T-helper 1 cell (primary cell): ENCODE measurements around the gene MN1.

ENCODE experiments used
- DNase-seq, 5 donors: peaks; one replicate each; pipeline ENCODE4 v3.0.0-alpha.2; 2012 to 2020
- total RNA-seq, 4 donors: gene quantifications; one replicate each; lab custom pipeline; 2026; lab: John Stamatoyannopoulos, UW

Gene MN1
- total RNA-seq = 0 to 0.69 (median 0.25) reads per million in 4 donors

DNA sequence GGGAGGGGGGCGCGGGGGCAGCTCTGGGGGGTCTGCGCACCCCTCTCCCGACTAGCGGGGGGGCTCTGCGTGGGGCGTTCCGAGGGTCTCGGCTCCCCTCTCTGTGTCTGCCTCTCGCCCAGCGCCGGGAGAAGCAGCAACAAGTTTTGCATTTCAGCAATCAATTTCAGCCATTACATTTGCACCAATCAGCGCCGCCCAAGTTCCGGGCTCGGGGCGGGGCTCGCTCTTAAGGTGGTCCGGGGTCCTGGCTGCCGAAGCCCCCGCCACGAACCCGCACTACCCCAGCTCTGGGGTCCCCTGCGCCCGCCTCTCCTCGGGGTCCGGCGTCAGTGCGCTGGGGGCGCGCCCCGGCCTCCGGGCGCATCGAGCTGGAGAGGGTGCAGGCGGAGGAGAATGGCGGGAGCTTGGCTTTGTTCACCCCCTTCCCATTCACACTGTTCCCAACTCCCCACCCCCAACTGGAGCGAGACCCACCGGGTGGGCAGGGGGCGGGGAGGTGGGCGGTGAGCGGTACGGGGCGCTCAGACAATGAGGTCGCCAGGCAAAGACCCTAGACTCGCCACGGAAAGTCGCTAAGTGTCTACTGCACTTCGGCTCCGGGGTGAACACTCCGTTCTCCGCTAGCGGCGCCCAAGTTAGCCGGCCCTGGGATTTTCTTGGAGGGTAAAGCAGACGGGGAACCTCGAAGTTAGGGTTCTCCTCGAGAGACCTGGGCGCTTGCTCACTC is at the start of gene MN1:
TSS of gene MN1 (minus strand) at position 141 of the 730 bp plus-strand sequence. CDS start 1,213 bp downstream, outside the sequence.
- DNase-seq = peak in 2 of 5 donors; percentile 34

DNA sequence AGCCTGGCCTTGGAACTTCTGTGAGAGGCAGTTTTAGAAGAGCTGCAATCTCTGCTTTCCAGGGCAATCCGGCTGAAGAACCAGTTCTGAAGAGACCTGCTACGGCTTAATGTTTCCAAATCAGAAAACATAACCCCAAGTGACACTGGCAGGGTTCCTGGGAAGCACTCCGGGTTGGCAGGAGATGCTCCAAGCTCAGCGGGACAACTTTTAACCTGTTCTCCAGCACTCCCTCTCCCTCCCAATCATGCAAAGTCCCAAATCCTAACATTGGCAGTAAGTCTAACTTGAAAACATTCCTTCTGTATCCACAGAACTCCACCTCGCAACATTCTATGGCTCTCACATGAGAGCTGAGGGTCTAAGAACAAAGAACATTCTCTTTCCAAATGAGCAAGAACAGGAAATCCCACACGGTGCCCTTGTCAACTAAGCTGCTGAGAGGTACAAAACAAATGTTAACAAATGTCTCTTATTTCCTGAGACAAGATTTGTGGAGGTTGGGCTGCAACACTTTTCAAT is 48.5 kb upstream of the MN1 start:
- no peak for DNase-seq

DNA sequence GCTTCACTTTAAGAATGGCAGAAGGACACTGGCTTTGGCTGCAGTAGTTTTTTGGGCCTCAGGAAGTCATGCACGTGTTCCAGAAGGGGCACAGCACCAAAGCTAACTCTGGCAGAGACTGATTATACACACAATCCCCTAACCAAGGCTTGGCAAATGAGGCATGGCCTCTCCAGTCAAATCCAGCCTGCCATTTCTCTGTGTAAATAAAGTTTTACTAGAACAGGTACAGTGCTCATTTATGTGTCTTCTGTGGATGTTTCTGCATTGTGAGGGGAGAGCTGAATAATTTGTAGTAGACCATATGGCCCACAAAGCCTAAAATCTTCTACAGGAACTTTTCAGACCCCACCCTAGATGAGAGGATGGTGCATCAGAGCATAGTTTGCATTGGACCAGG is 46.4 kb upstream of the MN1 start:
- no peak for DNase-seq

DNA sequence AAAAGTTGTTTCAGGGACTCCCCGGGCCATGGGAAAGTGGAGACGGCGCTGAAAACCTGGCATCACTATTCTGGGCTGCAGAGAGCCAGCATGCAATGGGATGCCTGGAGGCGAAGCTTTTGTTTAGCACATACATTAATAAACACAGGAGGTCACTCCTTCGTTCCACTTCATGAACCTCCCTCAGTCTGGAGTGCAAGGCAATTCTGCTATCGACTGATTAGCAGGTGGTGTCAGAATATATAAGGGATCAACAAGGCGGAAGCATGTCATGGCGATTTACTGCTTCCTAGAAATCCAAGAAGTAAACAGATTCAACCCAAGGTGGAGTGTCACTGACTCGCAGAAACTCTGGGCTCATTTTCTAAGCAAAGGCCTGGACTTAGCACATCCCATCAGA is 45.4 kb upstream of the MN1 start:
- no peak for DNase-seq

DNA sequence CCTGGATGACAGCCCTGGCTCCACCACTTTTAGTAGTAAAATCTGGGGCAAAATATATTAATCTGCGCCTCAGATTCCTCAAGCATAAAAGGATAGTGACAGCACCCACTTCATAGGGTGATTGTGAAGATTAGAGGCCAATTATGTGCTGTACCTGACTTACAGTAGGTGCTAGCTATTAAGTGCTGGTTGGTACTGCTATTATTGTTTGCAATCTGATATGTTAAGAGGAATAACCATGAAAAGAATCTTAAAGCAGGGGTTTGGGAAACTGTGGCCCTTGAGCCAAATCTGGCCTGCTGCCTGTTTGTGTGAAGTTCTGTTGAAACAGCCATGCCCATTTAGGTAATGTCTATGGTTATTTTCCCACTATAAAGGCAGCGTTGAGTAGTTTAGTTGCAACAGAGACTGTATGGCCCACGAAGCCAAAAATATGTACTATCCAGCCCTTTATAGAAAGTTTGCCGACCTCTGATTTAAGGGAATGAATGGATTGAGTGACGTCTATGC is 44.7 kb upstream of the MN1 start:
- no peak for DNase-seq

DNA sequence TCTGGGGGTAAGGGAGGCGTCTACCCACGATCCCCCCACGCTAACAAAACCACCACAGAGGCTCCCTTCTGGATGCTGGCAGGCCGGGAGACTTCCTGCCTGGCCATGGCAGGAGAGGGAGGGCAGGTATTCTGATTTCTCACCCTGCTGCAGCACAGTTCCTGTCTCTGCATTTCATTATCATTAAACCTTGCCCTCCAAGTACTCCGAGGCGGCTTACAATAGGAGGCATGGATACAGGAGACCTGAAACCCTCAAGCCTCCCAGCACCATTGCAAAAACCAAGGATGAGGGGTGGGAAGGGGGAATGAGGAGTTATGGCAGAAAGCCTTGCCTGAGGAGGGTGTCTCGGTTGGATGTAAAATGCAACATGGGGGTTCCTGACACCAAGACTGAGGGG is 44.1 kb upstream of the MN1 start:
- no peak for DNase-seq

DNA sequence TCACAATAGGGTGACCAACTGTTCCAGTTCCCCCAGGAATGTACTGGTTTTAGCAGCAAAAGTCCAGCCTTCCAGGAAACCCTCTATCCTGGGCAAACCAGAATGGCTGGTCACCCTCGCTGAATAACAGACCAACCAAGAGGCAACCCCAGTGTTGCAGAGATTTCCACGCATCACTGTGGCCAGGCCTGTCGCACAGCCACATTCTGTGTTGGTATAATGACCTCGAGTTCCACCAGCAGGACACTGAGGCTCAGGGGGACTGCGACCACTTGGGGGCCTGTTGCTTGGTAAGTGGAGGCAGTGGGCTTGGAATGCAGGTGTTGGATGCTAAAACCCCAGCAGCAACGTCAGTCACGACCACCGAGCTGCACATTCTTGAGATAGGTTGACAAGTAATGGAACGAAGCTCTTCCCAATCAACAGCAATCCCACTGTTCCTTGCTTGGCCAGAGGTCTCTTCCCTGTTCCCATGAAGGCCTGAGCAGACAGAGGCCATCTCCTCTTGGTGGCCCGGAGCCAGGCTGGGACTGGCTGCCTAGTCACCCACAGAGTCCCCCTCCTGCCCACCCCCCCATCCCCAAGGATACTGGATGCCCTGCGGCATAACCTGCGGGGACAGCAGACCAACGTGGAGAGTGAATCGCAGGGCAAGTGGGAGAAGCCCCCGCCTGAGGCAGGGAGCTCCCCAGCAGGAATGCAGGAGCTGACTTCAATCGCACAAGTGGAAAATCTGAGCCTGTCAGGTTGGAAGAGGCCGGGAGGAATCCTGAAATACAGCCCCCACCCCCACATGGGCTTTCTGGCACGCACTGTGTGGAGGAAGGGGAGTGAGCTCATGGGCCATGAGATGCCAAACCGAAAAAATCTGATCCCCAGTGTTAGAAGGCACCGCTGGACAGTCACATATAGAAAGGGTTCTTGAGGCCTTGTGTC is 43.4 kb upstream of the MN1 start:
- DNase-seq = no peak

DNA sequence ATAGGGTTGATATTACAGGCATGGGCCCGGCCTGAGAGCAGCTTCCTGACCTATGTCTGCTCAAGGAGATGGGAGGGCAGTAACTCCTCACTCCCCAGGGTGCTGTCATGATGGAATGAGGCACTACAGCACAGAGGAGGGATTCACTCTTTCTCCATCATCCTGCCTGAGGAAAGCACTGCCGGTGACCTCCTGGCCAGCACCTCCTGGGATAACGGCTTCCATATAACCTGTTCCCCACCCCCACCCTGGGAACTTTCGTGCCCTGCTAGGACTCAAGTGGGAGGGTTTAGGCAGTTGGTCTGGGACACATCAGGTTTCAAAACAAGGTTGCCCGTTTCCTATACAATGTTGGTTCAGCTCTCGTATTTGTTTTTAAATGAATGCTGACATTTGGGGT is 42.7 kb upstream of the MN1 start:
- DNase-seq = no peak

DNA sequence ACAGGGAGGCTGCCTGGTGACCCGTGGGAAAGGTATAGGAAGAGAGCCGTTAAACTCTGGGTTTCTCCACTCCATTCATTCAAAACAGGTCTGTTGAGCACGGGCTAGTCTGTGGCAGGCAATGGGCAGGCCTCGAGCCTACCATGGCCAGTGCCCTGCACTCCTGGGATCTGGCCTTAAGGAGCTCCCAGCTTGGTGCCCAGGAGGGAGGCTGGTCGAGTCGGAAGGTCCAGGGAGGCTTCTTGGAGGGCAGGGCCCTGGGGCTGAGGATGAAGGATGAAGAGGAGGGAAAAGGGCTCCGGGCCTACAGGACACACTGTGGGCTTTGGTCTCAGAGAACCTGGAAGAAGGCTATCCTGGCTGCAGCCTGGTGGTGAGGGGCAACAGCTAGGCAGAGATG is 41.9 kb upstream of the MN1 start:
- DNase-seq = no peak

DNA sequence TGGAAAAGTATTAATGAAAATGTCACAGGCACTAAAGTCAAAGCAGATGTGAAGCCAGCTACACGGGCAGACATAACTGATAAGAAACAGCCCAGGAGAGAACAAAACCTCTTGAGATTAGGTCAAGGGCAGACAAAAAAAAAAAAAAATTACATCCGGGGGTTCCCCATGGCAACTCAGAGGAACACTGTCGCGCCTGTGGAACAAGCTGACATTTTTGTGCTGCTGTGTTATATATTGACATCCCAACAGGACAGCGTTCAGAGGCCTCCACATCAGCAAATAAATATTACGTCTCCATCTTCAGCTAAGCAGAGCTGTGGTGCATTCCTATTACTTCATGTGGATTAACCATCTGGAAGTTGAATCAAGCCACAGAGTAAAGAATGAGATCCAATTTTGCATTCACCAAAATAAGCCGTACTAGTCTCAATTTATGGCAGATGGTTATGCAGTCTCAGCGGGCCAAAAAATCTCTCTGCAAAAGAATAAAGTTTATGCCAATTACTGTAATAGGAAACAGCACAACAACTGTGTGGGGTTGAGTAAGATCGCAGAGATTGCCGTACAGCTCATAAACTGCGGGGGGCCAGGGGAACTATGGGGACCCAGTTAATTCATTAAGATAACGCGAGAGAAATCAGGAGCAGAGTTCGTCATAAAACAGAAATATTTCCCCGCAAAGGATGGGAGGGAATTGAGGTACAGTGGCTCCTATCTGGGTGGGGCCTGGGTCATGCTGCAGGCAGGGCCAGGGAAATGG is 41.3 kb upstream of the MN1 start:
- DNase-seq = no peak

DNA sequence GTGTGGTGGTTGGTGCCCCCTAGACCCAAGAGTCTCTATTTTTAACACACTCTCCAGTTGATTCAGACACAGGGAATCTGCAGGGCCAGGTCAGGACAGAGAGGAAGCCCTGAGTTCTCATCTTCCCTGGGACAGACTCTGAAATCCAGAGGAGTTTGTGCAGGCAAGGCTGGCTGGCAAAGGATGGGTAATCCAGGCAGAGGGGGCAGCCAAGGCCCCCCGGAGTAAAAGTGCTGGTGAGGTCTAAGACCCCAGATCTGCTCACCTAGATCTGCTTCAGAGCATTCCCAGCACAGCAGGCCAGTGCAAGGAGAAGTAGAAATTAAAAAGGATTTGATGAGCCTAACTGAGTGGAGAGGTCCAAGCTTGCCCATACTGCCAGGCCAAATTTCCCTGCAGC is 40.6 kb upstream of the MN1 start:
- DNase-seq = no peak

DNA sequence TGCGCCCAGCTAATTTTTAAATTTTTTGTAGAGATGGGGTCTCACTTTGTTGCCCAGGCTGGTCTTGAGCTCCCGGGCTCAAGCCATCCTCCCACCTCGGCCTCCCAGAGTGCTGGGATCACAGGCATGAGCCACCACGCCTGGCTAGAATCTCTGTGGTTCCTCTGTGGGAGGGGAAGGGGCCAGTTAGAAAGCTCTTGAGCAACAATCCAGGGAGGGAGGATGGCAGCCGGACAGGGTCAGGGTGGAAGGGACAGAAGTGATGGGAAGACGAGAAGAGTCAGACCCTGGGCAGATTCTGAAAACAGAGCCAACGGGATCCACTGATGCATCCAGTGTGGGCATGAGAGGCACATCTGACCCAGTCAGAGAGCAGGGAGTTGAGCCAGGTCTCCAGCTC is 38.9 kb upstream of the MN1 start:
- DNase-seq = no peak

DNA sequence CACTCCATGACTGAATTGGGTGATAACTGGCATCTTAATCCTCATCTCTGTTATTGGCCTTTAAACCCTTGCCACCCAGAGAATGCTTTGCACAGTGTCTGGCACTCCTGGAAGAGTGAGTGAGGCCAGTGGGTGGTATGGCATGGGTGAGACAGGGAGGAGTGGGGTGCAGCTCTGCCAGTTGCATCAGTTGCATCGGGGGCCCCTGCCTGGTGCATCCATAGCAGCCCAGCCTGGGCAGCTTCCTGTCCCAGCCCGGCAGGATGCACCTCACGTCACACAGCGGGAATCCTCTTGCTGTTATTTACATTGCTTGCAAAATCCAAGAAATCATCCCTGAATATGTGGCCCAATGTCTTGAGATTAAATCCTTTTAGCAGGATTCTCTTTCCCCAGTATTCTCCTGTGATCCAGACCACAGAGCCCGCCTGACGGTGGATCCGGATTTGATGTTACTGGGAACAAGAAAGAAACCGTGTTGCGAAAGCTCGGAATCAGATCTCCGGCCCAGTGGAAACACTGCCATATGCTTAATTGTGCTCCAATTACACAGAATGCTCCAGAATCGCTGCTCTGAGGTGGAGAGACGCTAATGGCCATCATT is 37.6 kb upstream of the MN1 start:
- no peak for DNase-seq

DNA sequence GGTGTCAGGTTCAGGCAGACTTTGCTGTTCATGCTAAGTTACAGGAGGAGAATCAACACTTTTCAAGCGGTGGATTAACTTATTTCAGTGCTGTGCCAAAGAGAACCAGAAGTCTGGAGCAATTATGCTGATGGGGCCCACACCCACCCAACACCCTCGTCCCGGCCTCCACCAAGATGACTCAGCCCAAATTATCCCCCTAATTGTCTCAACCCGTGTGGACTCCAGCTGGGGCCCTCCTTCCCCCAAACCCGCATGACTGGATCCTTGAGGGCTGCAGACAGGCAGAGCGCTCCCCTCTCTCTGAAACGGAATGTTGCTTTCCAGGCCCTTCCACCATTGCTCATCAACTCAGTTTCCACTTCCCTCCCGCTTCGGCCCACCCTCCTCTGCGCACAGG is 34.6 kb upstream of the MN1 start:
- no peak for DNase-seq

DNA sequence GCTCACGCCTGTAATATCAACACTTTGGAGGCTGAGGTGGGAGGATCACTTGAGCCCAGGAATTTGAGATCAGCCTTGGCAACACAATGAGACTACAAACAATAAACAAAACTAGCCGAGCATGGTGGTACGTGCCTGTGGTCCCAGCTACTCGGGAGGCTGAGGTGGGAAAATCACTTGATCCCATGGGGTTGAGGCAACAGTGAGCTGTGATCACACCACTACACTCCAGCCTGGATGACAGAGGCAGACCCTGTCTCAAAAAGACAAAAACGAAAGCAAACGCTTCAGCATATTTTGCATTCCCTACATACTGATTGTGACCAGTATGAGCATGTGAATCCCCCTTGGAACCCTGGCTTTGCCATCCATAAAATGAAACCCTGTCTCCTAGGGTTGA is 33.9 kb upstream of the MN1 start:
- no peak for DNase-seq

DNA sequence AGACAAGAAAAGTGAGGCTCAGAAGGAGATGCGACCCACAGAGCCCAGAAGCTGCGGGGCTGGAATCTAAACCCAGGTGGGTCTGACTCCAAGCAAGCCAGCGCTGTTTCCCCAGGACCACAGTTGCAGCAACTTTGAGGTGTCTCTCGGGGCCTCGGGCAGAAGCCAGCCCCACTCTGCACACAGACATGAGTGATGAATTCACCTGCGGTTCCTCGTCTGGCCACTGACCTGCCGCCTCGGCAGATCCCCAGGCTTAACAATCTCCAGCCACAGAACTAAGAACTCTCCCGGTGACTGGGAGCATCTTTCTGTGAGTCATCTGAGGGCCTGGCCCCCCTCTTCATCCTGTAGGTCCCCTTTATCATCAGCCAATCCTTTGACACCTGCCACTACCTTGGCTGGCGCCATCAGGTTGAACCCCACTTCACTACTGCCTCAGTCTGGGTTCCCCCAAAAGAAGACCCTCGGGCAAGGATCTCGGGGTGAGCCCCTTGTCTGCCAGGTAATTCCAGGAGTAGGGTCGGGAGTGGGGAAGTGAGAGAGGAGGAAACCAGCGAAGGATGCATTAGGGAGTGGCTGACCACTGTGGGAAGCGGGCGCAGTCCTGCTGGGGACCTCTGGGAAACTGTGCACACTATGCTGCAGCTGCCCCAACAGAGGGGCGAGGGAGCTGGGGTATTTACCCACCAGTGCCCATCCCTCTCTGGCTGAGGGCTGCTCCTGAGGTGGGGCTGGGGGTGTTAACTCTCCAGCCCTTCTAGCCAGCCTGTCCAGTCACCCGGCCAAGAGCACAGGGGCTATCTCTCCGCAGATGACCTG is 33.0 kb upstream of the MN1 start:
- DNase-seq = no peak

DNA sequence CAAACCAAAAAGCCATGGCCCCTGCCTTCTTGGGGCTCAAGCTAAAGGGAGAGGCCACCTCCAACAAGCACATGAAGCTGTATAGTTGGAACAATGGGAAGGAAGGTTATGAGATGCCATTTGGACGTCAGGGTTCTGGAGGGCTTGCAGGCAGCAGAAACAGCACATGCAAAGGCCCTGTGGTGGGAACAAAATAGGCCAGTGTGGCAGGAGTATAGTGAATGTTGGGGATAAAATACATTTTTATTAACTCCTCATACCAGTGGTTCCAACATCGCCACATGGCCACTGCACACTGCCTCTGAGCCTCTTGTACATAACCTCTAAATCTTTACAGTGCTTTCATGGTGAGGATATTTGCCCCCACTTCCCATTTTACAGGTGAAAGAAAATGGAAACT is 32.2 kb upstream of the MN1 start:
- no peak for DNase-seq

DNA sequence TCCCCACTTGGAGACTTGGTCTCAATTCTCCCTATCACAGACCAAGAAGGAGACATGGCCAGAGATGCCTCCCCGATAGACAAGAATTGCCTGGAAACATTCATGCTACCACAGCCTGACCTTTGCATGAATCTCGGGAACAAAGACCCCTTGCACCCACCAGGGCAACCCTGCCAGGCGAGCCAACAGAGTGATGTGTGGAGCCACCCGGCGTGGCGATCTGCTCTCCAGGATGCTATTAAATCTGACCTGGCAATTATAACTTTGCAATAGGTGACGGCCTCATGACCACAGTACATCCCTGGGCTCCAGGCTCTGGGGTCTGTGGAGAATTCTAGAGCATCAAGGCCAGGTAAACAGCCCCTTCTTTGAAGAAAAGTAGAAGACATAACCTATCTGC is 31.1 kb upstream of the MN1 start:
- no peak for DNase-seq

DNA sequence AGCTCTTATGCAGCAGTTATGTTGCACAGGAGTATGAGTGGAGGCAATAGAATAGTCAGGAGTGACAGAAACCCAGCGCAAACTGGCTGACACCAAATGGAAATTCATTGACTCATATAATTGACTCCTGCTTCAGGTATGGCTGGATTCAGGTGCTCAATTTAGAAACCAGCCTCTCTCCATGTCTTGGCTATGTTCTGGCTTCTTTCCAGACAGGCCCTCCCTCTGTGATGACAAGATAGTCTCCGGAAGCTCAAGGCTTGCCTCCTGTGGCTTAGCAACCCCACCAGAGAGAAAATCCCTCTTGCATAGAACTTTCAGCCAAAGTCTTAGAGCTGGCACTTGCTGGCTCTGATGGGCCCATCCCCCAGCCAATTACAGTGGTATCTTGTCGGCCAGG is 28.1 kb upstream of the MN1 start:
- no peak for DNase-seq

DNA sequence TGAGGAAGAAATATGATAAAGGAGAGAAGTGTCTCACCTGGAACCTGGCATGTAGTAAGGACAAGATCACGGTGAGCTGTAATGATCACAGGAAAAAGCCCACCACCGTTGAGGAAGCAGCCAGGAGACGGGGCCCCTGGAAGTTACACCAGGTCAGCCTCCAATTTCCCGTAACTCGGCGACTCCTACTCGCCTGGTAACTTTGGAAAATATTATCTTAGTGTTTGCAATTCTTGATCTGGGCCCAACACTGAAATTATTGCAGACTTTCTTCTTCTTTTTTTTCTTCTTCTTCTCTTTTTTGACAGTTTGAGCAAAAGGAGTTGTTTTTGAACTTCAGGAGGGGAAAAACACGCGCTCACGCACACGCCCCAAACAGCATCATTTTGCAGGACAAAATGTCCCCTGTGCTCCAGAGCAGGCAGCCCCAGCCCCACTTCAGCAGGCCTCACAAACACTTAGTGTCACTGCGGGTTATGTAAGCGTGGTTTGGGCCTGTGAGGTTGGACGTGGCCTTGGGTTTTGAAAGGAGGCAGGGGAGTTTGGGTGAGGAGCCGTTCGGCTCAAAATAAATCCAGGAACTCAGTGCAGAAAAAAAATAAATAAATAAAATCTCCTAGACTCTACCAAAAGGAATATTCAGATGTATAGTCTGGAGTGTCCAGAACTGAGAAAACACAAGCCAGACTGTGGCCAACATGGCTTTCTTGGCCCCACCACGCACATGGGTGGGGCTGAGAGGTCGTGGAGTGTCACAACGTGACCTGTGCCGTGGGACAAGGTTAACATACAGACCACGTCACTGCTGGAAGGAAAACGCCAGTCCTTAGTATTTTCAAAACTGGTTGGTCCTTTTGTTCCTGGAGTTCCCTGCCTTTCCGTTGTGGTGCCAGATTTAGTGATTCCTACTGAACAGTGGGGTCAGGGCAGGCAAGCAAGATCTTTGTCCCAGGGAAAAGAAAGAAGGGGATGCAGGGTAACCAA is 26.3 kb upstream of the MN1 start:
- DNase-seq = no peak
